Mucosa of descending colon (tissue), 3 donors: ENCODE measurements around the gene MKLN1. TPM values are rescaled to one million over a fixed set of nuclear protein-coding genes. Genes with fewer than 3 reads are reported as not detected.

Source experiments
- ATAC-seq: fragments of 200-7000 bp; cut with Tn5 transposase; one replicate; pipeline ENCODE4 v1.9.1; 2020; ENCODE audit warnings: mild to moderate bottlenecking, moderate library complexity
- DNase-seq, 3 donors: peaks; one replicate each; pipeline ENCODE4 v3.0.0-alpha.2; 2020
- H3K36me3 ChIP-seq: fragments of 200-600 bp; one replicate; pipeline ENCODE4 v1.8.0; 2021; ENCODE audit warnings: low read depth, mild to moderate bottlenecking
- H3K4me1 ChIP-seq: fragments of 200-600 bp; one replicate; pipeline ENCODE4 v1.8.0; 2021; ENCODE audit warnings: low read depth, mild to moderate bottlenecking
- H3K4me3 ChIP-seq: fragments of 200-600 bp; one replicate; pipeline ENCODE4 v1.8.0; 2021; ENCODE audit warnings: mild to moderate bottlenecking
- H3K9me3 ChIP-seq: fragments of 200-600 bp; one replicate; pipeline ENCODE4 v1.8.0; 2021; ENCODE audit warnings: mild to moderate bottlenecking
- CTCF ChIP-seq: fragments of 200-600 bp; IDR thresholded peaks from one replicate; pipeline ENCODE4 v1.8.0; 2022; ENCODE audit warnings: antibody characterized with exemption, mild to moderate bottlenecking
- intact Hi-C, 2 donors: fragments of 100-400 bp; cut with DNase I in 1 of 2; cut with micrococcal nuclease in 1 of 2; formaldehyde crosslinking; loops; one replicate each; pipeline versions ENCODE4 v1.11.0 to v1.11.1; 2022; cut with DNase I, micrococcal nuclease
- total RNA-seq, 3 donors: library from RNA; stranded (reverse); fragmentation: NEBNext Ultra II Directional in 2 of 3; extraction: Animal tissue kit (Norgen Biotek cat#: 25700) in 2 of 3; gene quantifications; one replicate each; pipeline versions ENCODE4 v1.2.1 to v1.2.4, GENCODE V29; 2021 to 2023
- donor health status: DM: no; HTN: no; CAD: no; lungs with moderate emphysema.
- donor health status: DM: no; HTN: no; CAD: no.
- donor health status: DM: no; HTN: yes; CAD: no.

The MKLN1 gene
- total RNA-seq, 3 donors from 2014 or later: 41.5 to 66.1 (median 47.1) TPM

DNA sequence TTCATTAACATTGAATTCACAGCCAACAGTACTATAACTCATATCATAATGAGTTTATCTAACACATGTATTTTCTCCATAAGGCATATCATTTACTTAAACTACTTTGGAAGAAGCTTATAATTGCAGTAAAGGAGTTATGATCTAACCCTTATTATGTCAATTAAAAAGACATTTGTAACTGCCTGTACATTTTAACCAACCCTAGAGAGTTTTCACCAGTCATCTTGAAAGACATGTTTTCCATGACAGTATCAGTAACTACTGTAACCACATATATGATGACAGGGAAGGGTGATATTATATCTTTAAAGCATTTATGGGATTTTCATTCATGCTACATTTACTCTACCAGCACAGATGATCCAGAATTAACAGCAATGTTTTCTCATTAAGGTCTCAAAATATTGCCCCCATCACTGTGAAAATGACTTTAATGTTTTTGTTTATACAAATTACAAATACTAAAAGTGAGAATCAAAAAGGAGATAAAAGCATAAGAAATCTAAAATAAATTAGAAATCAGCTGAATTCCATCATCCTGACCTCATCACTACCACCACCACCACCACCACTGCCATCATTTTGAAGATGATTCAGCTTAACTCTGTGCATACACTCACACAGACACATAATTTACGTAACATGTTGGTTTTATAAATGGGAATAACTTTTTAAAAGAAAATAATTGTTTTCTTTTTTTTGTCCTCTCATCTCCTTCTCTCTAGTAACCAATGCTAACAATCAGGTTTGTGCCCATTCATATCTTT lies 53.6 kb downstream of the MKLN1 start:
- no peak overlapping the region for H3K4me3 ChIP-seq
- no peak for TF ChIP-seq CTCF
- DNase-seq (no peak), ATAC-seq (no peak)
- H3K36me3 ChIP-seq: no peaks in the 10 kb centered on the region
- intact Hi-C loops: no loop called here
- no peaks in the 10 kb centered on the region for H3K9me3 ChIP-seq
- no peaks in the 10 kb centered on the region for H3K4me1 ChIP-seq

- intact Hi-C loops: no loop called here
- TF ChIP-seq CTCF: no peak
- no peak overlapping the region for H3K4me3 ChIP-seq
- H3K9me3 ChIP-seq: no peaks in the 10 kb centered on the region
- no peaks in the 10 kb centered on the region for H3K4me1 ChIP-seq
- no peak for ATAC-seq
- no peaks in the 10 kb centered on the region for H3K36me3 ChIP-seq
- DNase-seq: no peak
Observed at GRCh38 chr7:131383417-131384285, 56.0 kb downstream of the MKLN1 start.

DNA sequence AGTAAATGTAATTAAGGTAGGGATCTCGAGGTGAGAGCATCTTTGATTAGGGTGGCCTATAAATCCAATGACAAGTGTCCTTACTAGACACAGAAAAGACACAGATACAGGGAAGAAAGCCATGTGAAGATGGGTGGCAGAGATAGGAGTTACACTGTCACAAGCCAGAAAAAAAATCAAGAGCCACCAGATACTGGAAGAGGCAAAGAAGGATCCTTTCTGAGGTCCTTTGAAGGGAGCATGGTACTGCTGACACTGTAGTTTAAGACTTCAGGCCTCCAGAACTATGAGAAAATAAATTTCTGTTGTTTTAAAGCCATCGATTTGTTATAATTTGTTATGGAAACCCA lies 56.6 kb downstream of the MKLN1 start:
- TF ChIP-seq CTCF: no peak
- intact Hi-C loops: no loop called here
- H3K36me3 ChIP-seq: no peaks in the 10 kb centered on the region
- H3K4me1 ChIP-seq: no peaks in the 10 kb centered on the region
- H3K9me3 ChIP-seq: no peaks in the 10 kb centered on the region
- no peak overlapping the region for H3K4me3 ChIP-seq
- ATAC-seq: no peak
- no peak for DNase-seq

DNA sequence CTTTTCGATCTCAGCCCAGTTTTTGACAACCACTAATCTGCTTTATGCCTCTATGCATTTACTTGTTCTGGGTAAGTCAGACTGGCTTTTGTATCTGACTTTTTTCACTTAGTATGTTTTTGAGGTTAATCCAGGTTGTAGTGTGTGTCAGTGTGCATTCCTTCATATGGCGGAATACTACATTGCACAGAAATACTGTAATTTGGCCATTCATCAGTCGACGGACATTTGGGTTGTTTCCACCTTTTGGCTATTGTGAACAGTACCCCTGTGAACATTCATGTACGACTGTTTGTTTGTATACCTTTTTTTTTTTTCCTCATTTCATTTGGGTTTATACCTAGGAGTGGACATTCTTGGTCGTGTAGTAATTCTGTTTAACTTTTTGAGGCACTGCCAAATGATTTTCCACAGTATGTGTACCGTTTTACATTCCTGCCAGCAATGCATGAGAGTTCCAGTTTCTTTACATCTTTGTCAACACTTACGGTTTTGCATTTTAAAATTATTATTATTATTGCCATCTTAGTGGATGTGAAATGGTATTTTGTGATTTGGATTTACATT lies 57.4 kb downstream of the MKLN1 start:
- Histone ChIP-seq H3K36me3 (no peaks in the 10 kb centered on the region), H3K4me3 (no peak overlapping the region), H3K4me1 (no peaks in the 10 kb centered on the region), H3K9me3 (no peaks in the 10 kb centered on the region)
- no peak for TF ChIP-seq CTCF
- no peak for DNase-seq
- intact Hi-C loops: no loop called here
- no peak for ATAC-seq

GRCh38 chr7:131388126-131388525 lies 60.5 kb downstream of the MKLN1 start:
- TF ChIP-seq CTCF: no peak
- intact Hi-C loops: no loop called here
- ATAC-seq (no peak), DNase-seq (no peak)
- Histone ChIP-seq H3K9me3 (no peaks in the 10 kb centered on the region), H3K4me1 (no peaks in the 10 kb centered on the region), H3K36me3 (no peaks in the 10 kb centered on the region), H3K4me3 (no peak overlapping the region)
